ENCODE data around the gene NEK1. TPM values are rescaled to one million over a fixed set of nuclear protein-coding genes. Genes with fewer than 3 reads are reported as not detected.

NEK1 gene
- total RNA-seq, 2 donors from 2014 or later = 6.9 to 7.4 TPM

DNA sequence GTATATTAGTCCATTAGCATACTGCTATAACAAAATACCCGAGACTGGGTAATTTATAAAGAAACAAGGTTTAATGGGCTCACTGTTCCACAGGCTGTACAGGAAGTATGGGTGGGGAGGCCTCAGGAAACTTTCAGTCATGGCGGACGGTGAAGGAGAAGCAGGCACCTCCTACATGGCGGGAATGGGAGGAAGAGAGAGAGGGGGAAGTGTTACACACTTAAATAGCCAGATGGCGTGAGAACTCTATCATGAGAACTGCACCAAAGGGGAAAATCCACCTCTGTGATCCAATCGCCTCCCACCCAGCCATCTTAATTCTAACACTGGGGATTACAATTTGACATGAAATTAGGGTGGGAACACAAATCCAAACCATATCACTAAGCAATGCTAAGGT is 242.7 kb downstream of the NEK1 start:
- DNase-seq = no peak
- no peak overlapping the region for H3K27ac ChIP-seq
- no peaks in the 10 kb centered on the region for H3K27me3 ChIP-seq
- TF ChIP-seq, protein P1, sequence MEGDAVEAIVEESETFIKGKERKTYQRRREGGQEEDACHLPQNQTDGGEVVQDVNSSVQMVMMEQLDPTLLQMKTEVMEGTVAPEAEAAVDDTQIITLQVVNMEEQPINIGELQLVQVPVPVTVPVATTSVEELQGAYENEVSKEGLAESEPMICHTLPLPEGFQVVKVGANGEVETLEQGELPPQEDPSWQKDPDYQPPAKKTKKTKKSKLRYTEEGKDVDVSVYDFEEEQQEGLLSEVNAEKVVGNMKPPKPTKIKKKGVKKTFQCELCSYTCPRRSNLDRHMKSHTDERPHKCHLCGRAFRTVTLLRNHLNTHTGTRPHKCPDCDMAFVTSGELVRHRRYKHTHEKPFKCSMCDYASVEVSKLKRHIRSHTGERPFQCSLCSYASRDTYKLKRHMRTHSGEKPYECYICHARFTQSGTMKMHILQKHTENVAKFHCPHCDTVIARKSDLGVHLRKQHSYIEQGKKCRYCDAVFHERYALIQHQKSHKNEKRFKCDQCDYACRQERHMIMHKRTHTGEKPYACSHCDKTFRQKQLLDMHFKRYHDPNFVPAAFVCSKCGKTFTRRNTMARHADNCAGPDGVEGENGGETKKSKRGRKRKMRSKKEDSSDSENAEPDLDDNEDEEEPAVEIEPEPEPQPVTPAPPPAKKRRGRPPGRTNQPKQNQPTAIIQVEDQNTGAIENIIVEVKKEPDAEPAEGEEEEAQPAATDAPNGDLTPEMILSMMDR (IDR thresholded peaks at IDR 0.05) = no peak
- intact Hi-C loops (cut with DNase I) = no loop called here
- H3K9me3 ChIP-seq = no peaks in the 10 kb centered on the region
- no peaks in the 10 kb centered on the region for H3K36me3 ChIP-seq
- H3K9ac ChIP-seq (ENCODE audit: low read depth in 2 of 2, low read length in 2 of 2) = no peak overlapping the region
- H3K4me1 ChIP-seq = no peaks in the 10 kb centered on the region
- H3K4me3 ChIP-seq = no peak overlapping the region

- no peak for DNase-seq
- no peaks in the 10 kb centered on the region for H3K36me3 ChIP-seq
- intact Hi-C loops (cut with DNase I) = no loop called here
- no peak overlapping the region for H3K4me3 ChIP-seq
- no peaks in the 10 kb centered on the region for H3K9me3 ChIP-seq
- TF ChIP-seq, protein P1 (IDR thresholded peaks at IDR 0.05) = no peak
- no peaks in the 10 kb centered on the region for H3K4me1 ChIP-seq
- H3K27ac ChIP-seq = no peak overlapping the region
- H3K27me3 ChIP-seq = no peaks in the 10 kb centered on the region
- H3K9ac ChIP-seq (ENCODE audit: low read depth in 2 of 2, low read length in 2 of 2) = no peak overlapping the region
Observed at GRCh38 chr4:169367826-169368225, 244.6 kb downstream of the NEK1 start.

GRCh38 chr4:169366821-169367220 is 245.6 kb downstream of the NEK1 start:
- H3K4me1 ChIP-seq = no peaks in the 10 kb centered on the region
- H3K9ac ChIP-seq (ENCODE audit: low read depth in 2 of 2, low read length in 2 of 2) = no peak overlapping the region
- no peak overlapping the region for H3K4me3 ChIP-seq
- intact Hi-C loops (cut with DNase I) = no loop called here
- TF ChIP-seq, protein P1 (IDR thresholded peaks at IDR 0.05) = no peak
- DNase-seq = no peak
- no peaks in the 10 kb centered on the region for H3K36me3 ChIP-seq
- no peaks in the 10 kb centered on the region for H3K9me3 ChIP-seq
- H3K27me3 ChIP-seq = no peaks in the 10 kb centered on the region
- no peak overlapping the region for H3K27ac ChIP-seq

- TF ChIP-seq, protein P1 (IDR thresholded peaks at IDR 0.05) = no peak
- H3K27me3 ChIP-seq = no peaks in the 10 kb centered on the region
- no peak overlapping the region for H3K9ac ChIP-seq (ENCODE audit: low read depth in 2 of 2, low read length in 2 of 2)
- H3K9me3 ChIP-seq = no peaks in the 10 kb centered on the region
- no peak overlapping the region for H3K4me3 ChIP-seq
- H3K27ac ChIP-seq = no peak overlapping the region
- intact Hi-C loops (cut with DNase I) = no loop called here
- no peaks in the 10 kb centered on the region for H3K36me3 ChIP-seq
- no peak for DNase-seq
- no peaks in the 10 kb centered on the region for H3K4me1 ChIP-seq
Observed at GRCh38 chr4:169362607-169363006, 249.8 kb downstream of the NEK1 start.

DNA sequence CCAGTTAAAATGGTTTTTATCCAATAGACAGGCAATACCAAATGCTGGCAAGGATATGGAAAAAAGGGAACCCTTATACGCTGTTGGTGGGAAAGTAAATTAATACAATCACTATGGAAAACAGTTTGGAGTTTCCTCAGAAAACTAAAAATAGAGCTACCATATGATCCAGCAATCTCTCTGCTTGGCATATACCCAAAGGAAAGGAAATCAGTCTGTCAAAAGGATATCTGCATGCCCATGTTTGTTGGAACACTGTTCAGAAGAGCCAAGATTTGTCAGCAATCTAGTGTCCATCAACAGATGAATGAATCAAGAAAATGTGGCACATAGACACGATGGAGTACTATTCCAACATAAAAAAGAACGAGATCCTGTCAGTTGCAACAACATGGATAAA is 250.6 kb downstream of the NEK1 start:
- TF ChIP-seq, protein P1 (IDR thresholded peaks at IDR 0.05) = no peak
- Histone ChIP-seq H3K27me3 (no peaks in the 10 kb centered on the region), H3K36me3 (no peaks in the 10 kb centered on the region), H3K9ac (ENCODE audit: low read depth in 2 of 2, low read length in 2 of 2) (no peak overlapping the region), H3K9me3 (no peaks in the 10 kb centered on the region), H3K4me1 (no peaks in the 10 kb centered on the region), H3K4me3 (no peak overlapping the region), H3K27ac (no peak overlapping the region)
- DNase-seq = no peak
- intact Hi-C loops (cut with DNase I) = no loop called here

- Histone ChIP-seq H3K36me3 (no peaks in the 10 kb centered on the region), H3K27ac (no peak overlapping the region), H3K4me3 (no peak overlapping the region), H3K9me3 (no peaks in the 10 kb centered on the region), H3K4me1 (no peaks in the 10 kb centered on the region), H3K27me3 (no peaks in the 10 kb centered on the region), H3K9ac (ENCODE audit: low read depth in 2 of 2, low read length in 2 of 2) (no peak overlapping the region)
- DNase-seq = no peak
- intact Hi-C loops (cut with DNase I) = no loop called here
- TF ChIP-seq, protein P1 (IDR thresholded peaks at IDR 0.05) = no peak
Observed at GRCh38 chr4:169359961-169360360, 252.4 kb downstream of the NEK1 start.
